Measurements from ENCODE around the gene NFATC4. TPM values are rescaled to one million over a fixed set of nuclear protein-coding genes. Genes with fewer than 3 reads are reported as not detected.

NFATC4 gene
- total and polyA plus RNA-seq, 2 of the 4 experiments (the other 2 are of a cell fraction): 15.6 to 35.8 TPM

GRCh38 chr14:24332268-24332993 lies 35.6 kb upstream of the NFATC4 start (continued):
- no peak for TF ChIP-seq ELK1 (IDR thresholded peaks at IDR 0.05; ENCODE audit: borderline replicate concordance, low read depth, low read length)

Measured in IMR-90 (cell line).